WTC11 (cell line): ENCODE results near the gene FGF22. TPM values are rescaled to one million over a fixed set of nuclear protein-coding genes. Genes with fewer than 3 reads are reported as not detected.

Source experiments
- ATAC-seq: fragments of 200-7000 bp; cut with Tn5 transposase; 2 replicates; pipeline ENCODE4 v1.10.0; 2021; ENCODE audit warnings: mild to moderate bottlenecking, moderate library complexity
- CTCF ChIA-PET: fragments of 300-600 bp; sonication (Branson Sonifier 250); formaldehyde crosslinking; loops from one replicate; lab custom pipeline; 2021; ENCODE audit warnings: antibody characterized with exemption; lab: Charles Lee
- POLR2A ChIA-PET: fragments of 350-600 bp; sonication (Branson Sonifier 250); formaldehyde crosslinking; loops from one replicate; lab custom pipeline; 2021; ENCODE audit warnings: antibody characterized with exemption; lab: Charles Lee
- DNase-seq: peaks from one replicate; pipeline ENCODE4 v3.0.0; 2021; ENCODE audit warnings: low spot score
- H3K27ac Mint-ChIP-seq: 2 replicates; pipeline ENCODE4 v1.8.0; 2021; ENCODE audit warnings: mixed read lengths
- H3K27me3 Mint-ChIP-seq: 2 replicates; pipeline ENCODE4 v1.8.0; 2021; ENCODE audit warnings: low read depth, mild to moderate bottlenecking, moderate library complexity, mixed read lengths
- H3K36me3 Mint-ChIP-seq: 2 replicates; pipeline ENCODE4 v1.8.0; 2021; ENCODE audit warnings: mixed read lengths
- H3K4me1 Mint-ChIP-seq: 2 replicates; pipeline ENCODE4 v1.8.0; 2022; ENCODE audit warnings: mixed read lengths
- H3K4me3 Mint-ChIP-seq: 2 replicates; pipeline ENCODE4 v1.8.0; 2021; ENCODE audit warnings: mild to moderate bottlenecking, moderate library complexity, mixed read lengths
- H3K9me3 Mint-ChIP-seq: 2 replicates; pipeline ENCODE4 v1.8.0; 2021; ENCODE audit warnings: mixed read lengths
- AR ChIP-seq: fragments of 250-450 bp; sonication (Bioruptor Pico); IDR thresholded peaks from 2 replicates; pipeline ENCODE4 v1.9.0; 2021; ENCODE audit warnings: mild to moderate bottlenecking
- CREM ChIP-seq: sonication (generic); formaldehyde crosslinking; IDR thresholded peaks from 2 replicates; pipeline ENCODE4 v1.8.1; 2022; ENCODE audit warnings: mild to moderate bottlenecking, missing genetic modification reagents, moderate library complexity
- ELF4 ChIP-seq: sonication (generic); formaldehyde crosslinking; IDR thresholded peaks from 2 replicates; pipeline ENCODE4 v1.8.1; 2022; ENCODE audit warnings: low read depth, mild to moderate bottlenecking, moderate library complexity, missing genetic modification reagents
- EMX1 ChIP-seq: fragments of 250-450 bp; sonication (Bioruptor Pico); IDR thresholded peaks from 2 replicates; pipeline ENCODE4 v1.8.0; 2021; ENCODE audit warnings: mild to moderate bottlenecking
- ERG ChIP-seq: fragments of 250-450 bp; sonication (Bioruptor Pico); IDR thresholded peaks from 2 replicates; pipeline ENCODE4 v1.8.0; 2021; ENCODE audit warnings: mild to moderate bottlenecking
- IRF1 ChIP-seq: sonication (generic); formaldehyde crosslinking; IDR thresholded peaks from 2 replicates; pipeline ENCODE4 v1.8.0; 2023; ENCODE audit warnings: missing genetic modification reagents
- MAX ChIP-seq: sonication (generic); formaldehyde crosslinking; IDR thresholded peaks from 2 replicates; pipeline ENCODE4 v1.8.0; 2022; ENCODE audit warnings: mild to moderate bottlenecking, missing genetic modification reagents
- MLX ChIP-seq: sonication (generic); formaldehyde crosslinking; IDR thresholded peaks from 2 replicates; pipeline ENCODE4 v1.8.1; 2023; ENCODE audit warnings: mild to moderate bottlenecking, missing genetic modification reagents, moderate library complexity
- NR1H2 ChIP-seq: sonication (generic); formaldehyde crosslinking; IDR thresholded peaks from 2 replicates; pipeline ENCODE4 v1.9.0; 2021; ENCODE audit warnings: mild to moderate bottlenecking, moderate library complexity, missing genetic modification reagents
- PRDM15 ChIP-seq: sonication (generic); formaldehyde crosslinking; IDR thresholded peaks from 2 replicates; pipeline ENCODE4 v1.8.0; 2022; ENCODE audit warnings: missing genetic modification reagents
- SP1 ChIP-seq: sonication (generic); formaldehyde crosslinking; conservative IDR thresholded peaks from 2 replicates; pipeline ENCODE4 v1.8.1; 2022; ENCODE audit warnings: missing genetic modification reagents
- ZNF232 ChIP-seq: sonication (generic); formaldehyde crosslinking; IDR thresholded peaks from 2 replicates; pipeline ENCODE4 v1.8.0; 2022; ENCODE audit warnings: mild to moderate bottlenecking, missing genetic modification reagents
- ZSCAN18 ChIP-seq: fragments of 250-450 bp; sonication (Bioruptor Pico); IDR thresholded peaks from 2 replicates; pipeline ENCODE4 v2.1.2; 2022; ENCODE audit warnings: mild to moderate bottlenecking, moderate library complexity
- total RNA-seq: library from RNA; stranded (reverse); gene quantifications from 3 replicates; pipeline ENCODE4 v1.2.3, GENCODE V29; 2021

Gene FGF22
- total RNA-seq, 1 experiment from 2014 or later = 1.6 TPM

GRCh38 chr19:595326-596262 lies 44.1 kb upstream of the FGF22 start (continued):
- TF ChIP-seq MLX (CRISPR knock-in tag) = no peak
- TF ChIP-seq ZNF232 (CRISPR knock-in tag) = no peak
- no peak for TF ChIP-seq EMX1 (CRISPR knock-in tag)
- no peak for TF ChIP-seq SP1 (CRISPR knock-in tag)
- no peak for TF ChIP-seq ERG

GRCh38 chr19:596263-596655 lies 43.4 kb upstream of the FGF22 start:
- TF ChIP-seq CREM (CRISPR knock-in tag) (no peak), MAX (CRISPR knock-in tag) (no peak), PRDM15 (CRISPR knock-in tag) (no peak), ZSCAN18 (CRISPR knock-in tag) (no peak), AR (CRISPR knock-in tag) (no peak), ELF4 (CRISPR knock-in tag) (no peak), IRF1 (CRISPR knock-in tag) (no peak), NR1H2 (CRISPR knock-in tag) (no peak)
- H3K36me3 Mint-ChIP-seq = peaks cover 2% of the 10 kb centered on the region; the same call in 1 of the 2 replicates
- DNase-seq (no peak), ATAC-seq (no peak)
- ChIA-PET CTCF (no interaction called here), POLR2A (no interaction called here)
- H3K27ac Mint-ChIP-seq = no peak overlapping the region
- peaks cover 24% of the 10 kb centered on the region for H3K27me3 Mint-ChIP-seq
- H3K4me1 Mint-ChIP-seq = no peaks in the 10 kb centered on the region
- H3K9me3 Mint-ChIP-seq = peaks cover 6% of the 10 kb centered on the region
- no peak overlapping the region for H3K4me3 Mint-ChIP-seq
